SK-N-SH treated with all-trans-retinoic acid at 6 μM for 48 hours (cell line): Measurements from ENCODE around the gene KCNK3.

Experiments
- ATAC-seq: fragments of 200-7000 bp; cut with Tn5 transposase; 3 replicates; pipeline ENCODE4 v1.9.1; 2020; ENCODE audit warnings: mild to moderate bottlenecking, moderate library complexity
- ARNTL ChIP-seq: fragments of 450-650 bp; formaldehyde crosslinking; IDR thresholded peaks from 2 replicates; pipeline ENCODE4 v1.5.0; 2020; ENCODE audit warnings: low read depth, mild to moderate bottlenecking, moderate library complexity, borderline replicate concordance
- BACH2 ChIP-seq: fragments of 250-450 bp; sonication (Bioruptor Pico); IDR thresholded peaks from 2 replicates; pipeline ENCODE4 v1.9.0; 2021; ENCODE audit warnings: mild to moderate bottlenecking, borderline replicate concordance
- CSDC2 ChIP-seq: fragments of 250-450 bp; sonication (Bioruptor Pico); IDR thresholded peaks from 2 replicates; pipeline ENCODE4 v1.5.0; 2020; ENCODE audit warnings: mild to moderate bottlenecking, moderate library complexity
- ESRRG ChIP-seq: fragments of 250-450 bp; sonication (Bioruptor Pico); IDR thresholded peaks from 2 replicates; pipeline ENCODE4 v1.6.1; 2021; ENCODE audit warnings: mild to moderate bottlenecking
- GLIS3 ChIP-seq: fragments of 250-450 bp; sonication (Bioruptor Pico); IDR thresholded peaks from 2 replicates; pipeline ENCODE4 v1.5.0; 2020; ENCODE audit warnings: mild to moderate bottlenecking, moderate library complexity
- ISL1 ChIP-seq: fragments of 250-450 bp; sonication (Bioruptor Pico); IDR thresholded peaks from 2 replicates; pipeline ENCODE4 v2.1.2; 2022; ENCODE audit warnings: mild to moderate bottlenecking, moderate library complexity
- OSR1 ChIP-seq: fragments of 250-450 bp; sonication (Bioruptor Pico); IDR thresholded peaks from 2 replicates; pipeline ENCODE4 v1.8.0; 2022; ENCODE audit warnings: moderate library complexity, mild to moderate bottlenecking, inconsistent platforms
- PPARA ChIP-seq: fragments of 250-450 bp; sonication (Bioruptor Pico); IDR thresholded peaks from 2 replicates; pipeline ENCODE4 v1.5.0; 2020; ENCODE audit warnings: mild to moderate bottlenecking, borderline replicate concordance
- RARB ChIP-seq: fragments of 250-450 bp; sonication (Bioruptor Pico); IDR thresholded peaks from 2 replicates; pipeline ENCODE4 v1.8.0; 2021; ENCODE audit warnings: mild to moderate bottlenecking, moderate library complexity
- TCF4 ChIP-seq: fragments of 250-450 bp; sonication (Bioruptor Pico); IDR thresholded peaks from 2 replicates; pipeline ENCODE4 v1.8.0; 2021; ENCODE audit warnings: mild to moderate bottlenecking, moderate library complexity, borderline replicate concordance
- TOX ChIP-seq: fragments of 250-450 bp; sonication (Bioruptor Pico); IDR thresholded peaks from 2 replicates; pipeline ENCODE4 v1.8.0; 2021; ENCODE audit warnings: mild to moderate bottlenecking, moderate library complexity, borderline replicate concordance
- ZC3H10 ChIP-seq: fragments of 250-450 bp; sonication (Bioruptor Pico); IDR thresholded peaks from 2 replicates; pipeline ENCODE4 v1.5.1; 2021; ENCODE audit warnings: mild to moderate bottlenecking, moderate library complexity
- ZFP3 ChIP-seq: fragments of 250-450 bp; sonication (Bioruptor Pico); IDR thresholded peaks from 2 replicates; pipeline ENCODE4 v1.5.0; 2020; ENCODE audit warnings: mild to moderate bottlenecking, moderate library complexity
- ZFP30 ChIP-seq: fragments of 450-650 bp; formaldehyde crosslinking; IDR thresholded peaks from 2 replicates; pipeline ENCODE4 v1.5.0; 2022; ENCODE audit warnings: mild to moderate bottlenecking, moderate library complexity
- ZNF565 ChIP-seq: fragments of 450-650 bp; formaldehyde crosslinking; conservative IDR thresholded peaks from 2 replicates; pipeline ENCODE4 v1.5.0; 2020; ENCODE audit warnings: low read depth, mild to moderate bottlenecking, moderate library complexity
- ZNF70 ChIP-seq: fragments of 450-650 bp; formaldehyde crosslinking; IDR thresholded peaks from 2 replicates; pipeline ENCODE4 v1.5.0; 2020; ENCODE audit warnings: mild to moderate bottlenecking, moderate library complexity
- ZNF8 ChIP-seq: fragments of 450-650 bp; formaldehyde crosslinking; IDR thresholded peaks from 2 replicates; pipeline ENCODE4 v1.5.0; 2020; ENCODE audit warnings: mild to moderate bottlenecking, moderate library complexity
- TF ChIP-seq, protein P1 (sequence below): fragments of 250-450 bp; sonication (Bioruptor Pico); IDR thresholded peaks from 2 replicates; pipeline ENCODE4 v1.5.1; 2021; ENCODE audit warnings: mild to moderate bottlenecking, moderate library complexity
- TF ChIP-seq, protein P2 (sequence below): fragments of 250-450 bp; sonication (Bioruptor Pico); IDR thresholded peaks from 2 replicates; pipeline ENCODE4 v1.8.0; 2020; ENCODE audit warnings: mild to moderate bottlenecking, moderate library complexity, borderline replicate concordance
- TF ChIP-seq, protein P3 (sequence below): fragments of 250-450 bp; sonication (Bioruptor Pico); IDR thresholded peaks from 2 replicates; pipeline ENCODE4 v1.5.1; 2020; ENCODE audit warnings: low read depth, mild to moderate bottlenecking, moderate library complexity
- TF ChIP-seq, protein P4 (sequence below): fragments of 250-450 bp; sonication (Bioruptor Pico); IDR thresholded peaks from 2 replicates; pipeline ENCODE4 v1.5.0; 2020; ENCODE audit warnings: mild to moderate bottlenecking, moderate library complexity
- TF ChIP-seq, protein P5 (sequence below): fragments of 250-450 bp; sonication (Bioruptor Pico); IDR thresholded peaks from 2 replicates; pipeline ENCODE4 v1.8.0; 2021; ENCODE audit warnings: low read depth, mild to moderate bottlenecking, moderate library complexity, borderline replicate concordance

The KCNK3 gene

DNA sequence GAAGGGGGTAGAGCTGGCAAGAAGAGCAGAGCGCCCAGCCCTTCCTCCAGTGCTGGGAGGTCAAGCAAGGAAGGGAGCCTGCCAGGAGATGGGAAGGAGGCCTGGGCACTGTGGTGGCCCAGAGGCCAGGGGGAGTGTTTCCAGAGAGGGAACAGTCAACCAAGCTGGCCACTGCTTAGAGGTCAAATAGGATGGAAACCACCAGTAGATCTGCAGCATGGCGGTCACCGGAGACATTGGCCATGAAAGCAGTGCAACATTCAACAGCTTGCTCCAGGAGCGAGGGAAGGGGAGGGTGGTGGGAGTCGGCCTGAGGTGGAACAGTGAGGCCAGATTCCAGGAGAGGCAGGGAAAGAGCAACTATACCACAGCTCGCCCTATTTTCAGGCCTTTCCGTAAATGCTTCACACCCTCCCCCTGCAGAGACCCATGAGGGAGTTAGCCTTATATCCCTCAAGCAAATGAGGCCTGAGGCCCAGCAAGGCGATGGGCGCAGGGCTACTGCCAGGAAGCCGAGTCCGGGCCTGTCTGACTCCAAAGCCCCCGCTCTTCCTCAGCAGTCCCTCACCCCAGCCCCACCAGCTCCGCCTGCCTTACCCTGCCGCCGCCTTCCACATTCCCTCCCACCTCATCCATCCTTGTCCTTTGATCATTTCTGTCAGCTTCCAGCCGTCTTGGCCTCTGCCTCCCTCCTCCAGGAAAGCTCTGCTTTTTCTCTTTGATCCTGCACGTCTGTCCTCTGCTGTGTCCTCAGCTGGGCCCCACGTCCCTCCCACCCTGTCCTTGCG is 17.0 kb downstream of the KCNK3 start:
- ATAC-seq, result no peak

DNA sequence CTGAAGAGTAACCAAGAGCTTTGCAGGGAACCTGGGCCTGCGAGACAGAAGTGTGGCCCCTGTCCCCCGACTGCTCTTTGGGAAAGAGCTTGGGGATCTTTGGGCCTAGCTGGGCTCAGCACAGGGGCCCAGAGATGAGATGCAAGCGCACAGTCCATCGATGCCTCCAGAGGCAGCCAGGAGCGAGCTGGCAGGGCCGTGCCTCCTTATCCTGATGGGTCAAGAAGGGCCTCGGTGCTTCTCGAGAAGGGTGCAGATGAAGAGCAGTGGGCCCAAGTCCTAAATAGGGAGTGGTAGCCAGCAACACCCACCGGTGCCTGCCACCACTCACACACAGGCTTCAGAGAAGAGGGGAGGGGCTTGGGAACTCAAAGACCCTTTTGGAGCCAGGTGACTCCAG is 17.6 kb downstream of the KCNK3 start:
- TF ChIP-seq TOX (CRISPR knock-in tag) (no peak), RARB (no peak), CSDC2 (CRISPR knock-in tag) (no peak), ZC3H10 (CRISPR knock-in tag) (no peak), ISL1 (CRISPR knock-in tag) (no peak), ARNTL (CRISPR knock-in tag) (no peak), PPARA (no peak), ZNF565 (no peak), ZNF8 (CRISPR knock-in tag) (no peak), TCF4 (CRISPR knock-in tag) (no peak), ZFP30 (CRISPR knock-in tag) (no peak), BACH2 (CRISPR knock-in tag) (no peak), ZNF70 (CRISPR knock-in tag) (no peak), ZFP3 (no peak)
- TF ChIP-seq, protein P1, sequence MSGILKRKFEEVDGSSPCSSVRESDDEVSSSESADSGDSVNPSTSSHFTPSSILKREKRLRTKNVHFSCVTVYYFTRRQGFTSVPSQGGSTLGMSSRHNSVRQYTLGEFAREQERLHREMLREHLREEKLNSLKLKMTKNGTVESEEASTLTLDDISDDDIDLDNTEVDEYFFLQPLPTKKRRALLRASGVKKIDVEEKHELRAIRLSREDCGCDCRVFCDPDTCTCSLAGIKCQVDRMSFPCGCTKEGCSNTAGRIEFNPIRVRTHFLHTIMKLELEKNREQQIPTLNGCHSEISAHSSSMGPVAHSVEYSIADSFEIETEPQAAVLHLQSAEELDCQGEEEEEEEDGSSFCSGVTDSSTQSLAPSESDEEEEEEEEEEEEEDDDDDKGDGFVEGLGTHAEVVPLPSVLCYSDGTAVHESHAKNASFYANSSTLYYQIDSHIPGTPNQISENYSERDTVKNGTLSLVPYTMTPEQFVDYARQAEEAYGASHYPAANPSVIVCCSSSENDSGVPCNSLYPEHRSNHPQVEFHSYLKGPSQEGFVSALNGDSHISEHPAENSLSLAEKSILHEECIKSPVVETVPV (CRISPR knock-in tag), result no peak
- TF ChIP-seq, protein P2, sequence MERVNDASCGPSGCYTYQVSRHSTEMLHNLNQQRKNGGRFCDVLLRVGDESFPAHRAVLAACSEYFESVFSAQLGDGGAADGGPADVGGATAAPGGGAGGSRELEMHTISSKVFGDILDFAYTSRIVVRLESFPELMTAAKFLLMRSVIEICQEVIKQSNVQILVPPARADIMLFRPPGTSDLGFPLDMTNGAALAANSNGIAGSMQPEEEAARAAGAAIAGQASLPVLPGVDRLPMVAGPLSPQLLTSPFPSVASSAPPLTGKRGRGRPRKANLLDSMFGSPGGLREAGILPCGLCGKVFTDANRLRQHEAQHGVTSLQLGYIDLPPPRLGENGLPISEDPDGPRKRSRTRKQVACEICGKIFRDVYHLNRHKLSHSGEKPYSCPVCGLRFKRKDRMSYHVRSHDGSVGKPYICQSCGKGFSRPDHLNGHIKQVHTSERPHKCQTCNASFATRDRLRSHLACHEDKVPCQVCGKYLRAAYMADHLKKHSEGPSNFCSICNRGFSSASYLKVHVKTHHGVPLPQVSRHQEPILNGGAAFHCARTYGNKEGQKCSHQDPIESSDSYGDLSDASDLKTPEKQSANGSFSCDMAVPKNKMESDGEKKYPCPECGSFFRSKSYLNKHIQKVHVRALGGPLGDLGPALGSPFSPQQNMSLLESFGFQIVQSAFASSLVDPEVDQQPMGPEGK, result no peak
- TF ChIP-seq, protein P3, sequence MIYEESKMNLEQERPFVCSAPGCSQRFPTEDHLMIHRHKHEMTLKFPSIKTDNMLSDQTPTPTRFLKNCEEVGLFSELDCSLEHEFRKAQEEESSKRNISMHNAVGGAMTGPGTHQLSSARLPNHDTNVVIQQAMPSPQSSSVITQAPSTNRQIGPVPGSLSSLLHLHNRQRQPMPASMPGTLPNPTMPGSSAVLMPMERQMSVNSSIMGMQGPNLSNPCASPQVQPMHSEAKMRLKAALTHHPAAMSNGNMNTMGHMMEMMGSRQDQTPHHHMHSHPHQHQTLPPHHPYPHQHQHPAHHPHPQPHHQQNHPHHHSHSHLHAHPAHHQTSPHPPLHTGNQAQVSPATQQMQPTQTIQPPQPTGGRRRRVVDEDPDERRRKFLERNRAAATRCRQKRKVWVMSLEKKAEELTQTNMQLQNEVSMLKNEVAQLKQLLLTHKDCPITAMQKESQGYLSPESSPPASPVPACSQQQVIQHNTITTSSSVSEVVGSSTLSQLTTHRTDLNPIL (CRISPR knock-in tag), result no peak
- TF ChIP-seq, protein P4, sequence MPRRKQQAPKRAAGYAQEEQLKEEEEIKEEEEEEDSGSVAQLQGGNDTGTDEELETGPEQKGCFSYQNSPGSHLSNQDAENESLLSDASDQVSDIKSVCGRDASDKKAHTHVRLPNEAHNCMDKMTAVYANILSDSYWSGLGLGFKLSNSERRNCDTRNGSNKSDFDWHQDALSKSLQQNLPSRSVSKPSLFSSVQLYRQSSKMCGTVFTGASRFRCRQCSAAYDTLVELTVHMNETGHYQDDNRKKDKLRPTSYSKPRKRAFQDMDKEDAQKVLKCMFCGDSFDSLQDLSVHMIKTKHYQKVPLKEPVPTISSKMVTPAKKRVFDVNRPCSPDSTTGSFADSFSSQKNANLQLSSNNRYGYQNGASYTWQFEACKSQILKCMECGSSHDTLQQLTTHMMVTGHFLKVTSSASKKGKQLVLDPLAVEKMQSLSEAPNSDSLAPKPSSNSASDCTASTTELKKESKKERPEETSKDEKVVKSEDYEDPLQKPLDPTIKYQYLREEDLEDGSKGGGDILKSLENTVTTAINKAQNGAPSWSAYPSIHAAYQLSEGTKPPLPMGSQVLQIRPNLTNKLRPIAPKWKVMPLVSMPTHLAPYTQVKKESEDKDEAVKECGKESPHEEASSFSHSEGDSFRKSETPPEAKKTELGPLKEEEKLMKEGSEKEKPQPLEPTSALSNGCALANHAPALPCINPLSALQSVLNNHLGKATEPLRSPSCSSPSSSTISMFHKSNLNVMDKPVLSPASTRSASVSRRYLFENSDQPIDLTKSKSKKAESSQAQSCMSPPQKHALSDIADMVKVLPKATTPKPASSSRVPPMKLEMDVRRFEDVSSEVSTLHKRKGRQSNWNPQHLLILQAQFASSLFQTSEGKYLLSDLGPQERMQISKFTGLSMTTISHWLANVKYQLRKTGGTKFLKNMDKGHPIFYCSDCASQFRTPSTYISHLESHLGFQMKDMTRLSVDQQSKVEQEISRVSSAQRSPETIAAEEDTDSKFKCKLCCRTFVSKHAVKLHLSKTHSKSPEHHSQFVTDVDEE (CRISPR knock-in tag), result no peak
- no peak for ATAC-seq

More for the DNA sequence above, 17.0 kb downstream of the KCNK3 start:
- TF ChIP-seq ISL1 (CRISPR knock-in tag) (no peak), CSDC2 (CRISPR knock-in tag) (no peak), GLIS3 (CRISPR knock-in tag) (no peak)

DNA sequence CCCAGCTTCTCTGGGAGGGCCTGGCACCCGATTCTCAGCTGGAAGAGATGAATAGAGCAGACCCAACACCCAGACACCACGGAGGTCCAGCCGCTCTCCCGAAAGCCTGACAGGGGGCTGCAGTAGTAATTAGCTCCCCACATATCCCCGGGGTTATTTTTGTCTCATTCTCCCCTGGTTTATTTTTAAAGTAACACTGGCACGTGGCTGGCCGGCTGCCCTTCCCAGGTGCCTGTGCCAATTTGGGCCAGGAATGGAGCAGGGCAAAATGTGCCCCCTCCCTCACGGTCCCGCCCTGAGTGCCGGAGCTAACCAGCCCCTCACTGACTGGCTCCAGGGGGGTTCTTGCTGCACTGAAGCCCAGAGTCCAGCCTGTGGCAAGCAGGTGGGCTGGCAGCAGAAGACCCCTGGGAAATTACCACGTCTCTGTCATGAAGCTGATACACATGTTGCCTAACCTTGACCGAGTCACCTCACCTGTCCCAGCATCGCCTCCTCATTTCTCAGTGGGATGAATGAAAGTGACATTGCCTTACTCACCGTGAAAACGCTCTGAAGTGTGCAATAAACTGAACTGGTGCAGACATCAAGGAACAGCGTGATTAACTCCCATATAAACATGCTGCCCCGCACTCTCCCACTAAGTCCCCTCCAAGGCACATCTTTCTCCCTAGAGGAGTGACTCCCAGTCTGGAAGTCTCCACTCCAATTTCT is 18.4 kb downstream of the KCNK3 start:
- ATAC-seq, result no peak
- TF ChIP-seq TOX (CRISPR knock-in tag) (no peak), OSR1 (CRISPR knock-in tag) (no peak), ZNF565 (no peak), ZFP30 (CRISPR knock-in tag) (no peak), GLIS3 (CRISPR knock-in tag) (no peak), ISL1 (CRISPR knock-in tag) (no peak), ZNF70 (CRISPR knock-in tag) (no peak), ESRRG (CRISPR knock-in tag) (no peak), CSDC2 (CRISPR knock-in tag) (no peak), ZC3H10 (CRISPR knock-in tag) (no peak), ZNF8 (CRISPR knock-in tag) (no peak), RARB (no peak)
- TF ChIP-seq, protein P1 (CRISPR knock-in tag), result no peak
- TF ChIP-seq, protein P2, result no peak
- TF ChIP-seq, protein P5, sequence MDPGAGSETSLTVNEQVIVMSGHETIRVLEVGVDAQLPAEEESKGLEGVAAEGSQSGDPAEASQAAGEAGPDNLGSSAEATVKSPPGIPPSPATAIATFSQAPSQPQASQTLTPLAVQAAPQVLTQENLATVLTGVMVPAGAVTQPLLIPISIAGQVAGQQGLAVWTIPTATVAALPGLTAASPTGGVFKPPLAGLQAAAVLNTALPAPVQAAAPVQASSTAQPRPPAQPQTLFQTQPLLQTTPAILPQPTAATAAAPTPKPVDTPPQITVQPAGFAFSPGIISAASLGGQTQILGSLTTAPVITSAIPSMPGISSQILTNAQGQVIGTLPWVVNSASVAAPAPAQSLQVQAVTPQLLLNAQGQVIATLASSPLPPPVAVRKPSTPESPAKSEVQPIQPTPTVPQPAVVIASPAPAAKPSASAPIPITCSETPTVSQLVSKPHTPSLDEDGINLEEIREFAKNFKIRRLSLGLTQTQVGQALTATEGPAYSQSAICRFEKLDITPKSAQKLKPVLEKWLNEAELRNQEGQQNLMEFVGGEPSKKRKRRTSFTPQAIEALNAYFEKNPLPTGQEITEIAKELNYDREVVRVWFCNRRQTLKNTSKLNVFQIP (CRISPR knock-in tag), result no peak
